Thoracic aorta (tissue), 2 donors: Measurements from ENCODE around the gene TLR8. TPM values are rescaled to one million over a fixed set of nuclear protein-coding genes. Genes with fewer than 3 reads are reported as not detected.

ENCODE experiments used
- ATAC-seq: fragments of 150-250 bp; one replicate; pipeline ENCODE4 v1.8.0; 2017; ENCODE audit warnings: low read depth; ENCODE audit not compliant: insufficient number of reproducible peaks, low FRiP score
- DNase-seq: peaks from one replicate; pipeline ENCODE4 v3.0.0-alpha.2; 2020; ENCODE audit warnings: low spot score
- H3K27ac ChIP-seq, 2 donors: fragments of 200-600 bp; sonication (generic); 1 replicate in 1 of 2; 2 replicates in 1 of 2; pipeline ENCODE4 v1.5.1; 2016; ENCODE audit warnings: mild to moderate bottlenecking in 2 of 2, moderate library complexity in 2 of 2
- H3K27me3 ChIP-seq: fragments of 200-600 bp; sonication (generic); replicated peaks from 2 replicates; pipeline ENCODE4 v1.6.0; 2016; ENCODE audit warnings: mild to moderate bottlenecking; ENCODE audit not compliant: insufficient read depth
- H3K36me3 ChIP-seq: fragments of 200-600 bp; sonication (generic); one replicate; pipeline ENCODE4 v1.5.1; 2016
- H3K4me1 ChIP-seq, 2 donors: fragments of 200-600 bp; sonication (generic); 1 replicate in 1 of 2; 2 replicates in 1 of 2; pipeline versions ENCODE4 v1.5.1 to v1.6.0; 2016; ENCODE audit warnings: low read depth in 2 of 2, mild to moderate bottlenecking in 1 of 2; ENCODE audit not compliant: control insufficient read depth in 1 of 2
- H3K4me3 ChIP-seq: fragments of 200-600 bp; sonication (generic); 2 replicates; pipeline ENCODE4 v1.5.1; 2016; ENCODE audit warnings: mild to moderate bottlenecking
- H3K9me3 ChIP-seq: fragments of 200-600 bp; sonication (generic); 2 replicates; pipeline ENCODE4 v1.5.1; 2016
- CTCF ChIP-seq: fragments of 200-600 bp; sonication (generic); IDR thresholded peaks from one replicate; pipeline ENCODE4 v1.5.1; 2019; ENCODE audit warnings: antibody characterized with exemption
- total RNA-seq, 2 donors: library from RNA; depleted of rRNA; stranded (reverse); fragments of >200 nt; gene quantifications; one replicate each; pipeline versions ENCODE4 v1.1.0 to v1.2.3, GENCODE V29; 2016

TLR8 gene
- total RNA-seq, 2 donors from 2014 or later, result 3.4 to 6.1 TPM

GRCh38 chrX:12966151-12966550, 59.7 kb downstream of the TLR8 start:
- no peak overlapping the region for H3K27ac ChIP-seq
- no peaks in the 10 kb centered on the region for H3K36me3 ChIP-seq
- no peak for ATAC-seq
- peaks cover 4 to 8% of the 10 kb centered on the region in 2 donors for H3K4me1 ChIP-seq
- H3K27me3 ChIP-seq, result no peaks in the 10 kb centered on the region
- TF ChIP-seq CTCF, result no peak
- H3K9me3 ChIP-seq, result no peaks in the 10 kb centered on the region
- DNase-seq, result no peak
- H3K4me3 ChIP-seq, result no peak overlapping the region

- peaks cover 6 to 19% of the 10 kb centered on the region in 2 donors for H3K4me1 ChIP-seq
- TF ChIP-seq CTCF, result no peak
- no peaks in the 10 kb centered on the region for H3K9me3 ChIP-seq
- peak overlapping the region in 1 of 2 donors; percentile 12 for H3K27ac ChIP-seq
- no peaks in the 10 kb centered on the region for H3K27me3 ChIP-seq
- DNase-seq (no peak), ATAC-seq (no peak)
- no peaks in the 10 kb centered on the region for H3K36me3 ChIP-seq
- no peak overlapping the region for H3K4me3 ChIP-seq
Measured at GRCh38 chrX:12967711-12968465, 61.5 kb downstream of the TLR8 start.

- peak; percentile 30 for TF ChIP-seq CTCF
- Histone ChIP-seq H3K36me3 (no peaks in the 10 kb centered on the region), H3K9me3 (no peaks in the 10 kb centered on the region), H3K27ac (peak overlapping the region; percentile 91 to 93), H3K4me1 (peaks cover 6 to 18% of the 10 kb centered on the region in 2 donors), H3K4me3 (peak overlapping the region; percentile 61), H3K27me3 (no peaks in the 10 kb centered on the region)
- DNase-seq (no peak), ATAC-seq (peak; percentile 52)
Measured at GRCh38 chrX:12970691-12971202, 64.3 kb downstream of the TLR8 start.

GRCh38 chrX:12971282-12972003, 65.0 kb downstream of the TLR8 start:
- H3K27me3 ChIP-seq, result no peaks in the 10 kb centered on the region
- TF ChIP-seq CTCF, result no peak
- H3K36me3 ChIP-seq, result no peaks in the 10 kb centered on the region
- H3K27ac ChIP-seq, result peak overlapping the region; percentile 91 to 93
- H3K4me3 ChIP-seq, result peak overlapping the region; percentile 61
- H3K4me1 ChIP-seq, result peaks cover 6 to 18% of the 10 kb centered on the region in 2 donors
- DNase-seq (no peak), ATAC-seq (no peak)
- no peaks in the 10 kb centered on the region for H3K9me3 ChIP-seq

GRCh38 chrX:12972243-12972642, 65.8 kb downstream of the TLR8 start:
- H3K27me3 ChIP-seq, result no peaks in the 10 kb centered on the region
- peak overlapping the region; percentile 91 to 93 for H3K27ac ChIP-seq
- ATAC-seq, result no peak
- H3K9me3 ChIP-seq, result no peaks in the 10 kb centered on the region
- no peak for TF ChIP-seq CTCF
- peaks cover 6 to 18% of the 10 kb centered on the region in 2 donors for H3K4me1 ChIP-seq
- no peaks in the 10 kb centered on the region for H3K36me3 ChIP-seq
- no peak for DNase-seq
- peak overlapping the region; percentile 61 for H3K4me3 ChIP-seq
